Measurements from ENCODE around the gene GLI1.

GLI1 gene

GRCh38 chr12:57464569-57464968, 5.0 kb downstream of the GLI1 start:
- Mint-ChIP-seq H3K27me3 (peaks cover 14% of the 10 kb centered on the region), H3K27ac (peak overlapping the region in 1 of 2 donors; percentile 77), H3K4me3 (peak overlapping the region in 1 of 2 donors; percentile 4), H3K9me3 (no peaks in the 10 kb centered on the region), H3K4me1 (peaks cover 62% of the 10 kb centered on the region)
- DNase-seq (no peak), ATAC-seq (no peak)

- Mint-ChIP-seq H3K27ac (no peak overlapping the region), H3K4me1 (peaks cover 58% of the 10 kb centered on the region), H3K9me3 (no peaks in the 10 kb centered on the region)
Measured at GRCh38 chr12:57465030-57465746, 5.6 kb downstream of the GLI1 start.

GRCh38 chr12:57465747-57466505, 6.3 kb downstream of the GLI1 start:
- peaks cover 4% of the 10 kb centered on the region for H3K27me3 Mint-ChIP-seq
- H3K4me3 Mint-ChIP-seq, result no peak overlapping the region
- no peak overlapping the region for H3K27ac Mint-ChIP-seq
- peaks cover 51% of the 10 kb centered on the region for H3K4me1 Mint-ChIP-seq
- H3K9me3 Mint-ChIP-seq, result no peaks in the 10 kb centered on the region
- no peak for DNase-seq
- no peak for ATAC-seq

More at GRCh38 chr12:57465030-57465746, 5.6 kb downstream of the GLI1 start:
- Mint-ChIP-seq H3K4me3 (no peak overlapping the region), H3K27me3 (peaks cover 12% of the 10 kb centered on the region)
- DNase-seq, result no peak
- no peak for ATAC-seq

- Mint-ChIP-seq H3K4me3 (no peak overlapping the region), H3K27me3 (no peaks in the 10 kb centered on the region), H3K4me1 (peaks cover 51% of the 10 kb centered on the region), H3K27ac (no peak overlapping the region), H3K9me3 (no peaks in the 10 kb centered on the region)
- ATAC-seq (no peak), DNase-seq (no peak)
Measured at GRCh38 chr12:57467212-57467874, 7.8 kb downstream of the GLI1 start.

GRCh38 chr12:57467915-57468314, 8.3 kb downstream of the GLI1 start:
- peaks cover 51% of the 10 kb centered on the region for H3K4me1 Mint-ChIP-seq

GRCh38 chr12:57469296-57470164, 9.9 kb downstream of the GLI1 start:
- Mint-ChIP-seq H3K27me3 (no peaks in the 10 kb centered on the region), H3K4me3 (no peak overlapping the region), H3K9me3 (no peaks in the 10 kb centered on the region), H3K4me1 (peaks cover 51% of the 10 kb centered on the region), H3K27ac (no peak overlapping the region)
- DNase-seq, result no peak
- ATAC-seq, result no peak

More at GRCh38 chr12:57467915-57468314, 8.3 kb downstream of the GLI1 start:
- ATAC-seq (no peak), DNase-seq (no peak)
- no peak overlapping the region for H3K4me3 Mint-ChIP-seq
- no peaks in the 10 kb centered on the region for H3K27me3 Mint-ChIP-seq
- H3K27ac Mint-ChIP-seq, result no peak overlapping the region
- no peaks in the 10 kb centered on the region for H3K9me3 Mint-ChIP-seq

GRCh38 chr12:57470286-57470969, 10.8 kb downstream of the GLI1 start:
- no peak overlapping the region for H3K27ac Mint-ChIP-seq
- ATAC-seq, result peak; percentile 8
- H3K27me3 Mint-ChIP-seq, result no peaks in the 10 kb centered on the region
- DNase-seq, result no peak
- no peaks in the 10 kb centered on the region for H3K9me3 Mint-ChIP-seq
- peaks cover 52% of the 10 kb centered on the region for H3K4me1 Mint-ChIP-seq
- H3K4me3 Mint-ChIP-seq, result no peak overlapping the region

- ATAC-seq (peak; percentile 4), DNase-seq (no peak)
- Mint-ChIP-seq H3K4me3 (no peak overlapping the region), H3K27ac (peak overlapping the region in 1 of 2 donors; percentile 92), H3K9me3 (no peaks in the 10 kb centered on the region), H3K27me3 (no peaks in the 10 kb centered on the region), H3K4me1 (peaks cover 53% of the 10 kb centered on the region)
Measured at GRCh38 chr12:57470970-57471656, 11.5 kb downstream of the GLI1 start.

GRCh38 chr12:57471661-57472060, 12.1 kb downstream of the GLI1 start:
- H3K27ac Mint-ChIP-seq, result peak overlapping the region in 1 of 2 donors; percentile 84
- no peak overlapping the region for H3K4me3 Mint-ChIP-seq
- no peak for DNase-seq
- no peaks in the 10 kb centered on the region for H3K9me3 Mint-ChIP-seq
- H3K27me3 Mint-ChIP-seq, result no peaks in the 10 kb centered on the region
- no peak for ATAC-seq
- H3K4me1 Mint-ChIP-seq, result peaks cover 59% of the 10 kb centered on the region

- Mint-ChIP-seq H3K27me3 (no peaks in the 10 kb centered on the region), H3K4me3 (no peak overlapping the region), H3K4me1 (peaks cover 59% of the 10 kb centered on the region), H3K9me3 (no peaks in the 10 kb centered on the region), H3K27ac (peak overlapping the region in 1 of 2 donors; percentile 84)
- DNase-seq (no peak), ATAC-seq (no peak)
Measured at GRCh38 chr12:57472391-57472790, 12.8 kb downstream of the GLI1 start.

- Mint-ChIP-seq H3K4me3 (no peak overlapping the region), H3K27me3 (no peaks in the 10 kb centered on the region), H3K4me1 (peaks cover 65% of the 10 kb centered on the region), H3K9me3 (no peaks in the 10 kb centered on the region), H3K27ac (no peak overlapping the region)
- DNase-seq (no peak), ATAC-seq (no peak)
Measured at GRCh38 chr12:57473392-57473791, 13.8 kb downstream of the GLI1 start.

GRCh38 chr12:57473886-57474285, 14.3 kb downstream of the GLI1 start:
- Mint-ChIP-seq H3K9me3 (no peaks in the 10 kb centered on the region), H3K4me1 (peaks cover 70% of the 10 kb centered on the region), H3K27me3 (no peaks in the 10 kb centered on the region), H3K4me3 (peak overlapping the region; percentile 71 to 76), H3K27ac (peak overlapping the region in 1 of 2 donors; percentile 95)
- ATAC-seq (no peak), DNase-seq (no peak)

GRCh38 chr12:57474430-57474829, 14.8 kb downstream of the GLI1 start:
- H3K4me1 Mint-ChIP-seq, result peaks cover 75% of the 10 kb centered on the region
- no peaks in the 10 kb centered on the region for H3K27me3 Mint-ChIP-seq
- ATAC-seq (no peak), DNase-seq (no peak)
- H3K4me3 Mint-ChIP-seq, result peak overlapping the region; percentile 71 to 76
- peak overlapping the region; percentile 81 to 95 for H3K27ac Mint-ChIP-seq
- H3K9me3 Mint-ChIP-seq, result no peaks in the 10 kb centered on the region

GRCh38 chr12:57474862-57475261, 15.3 kb downstream of the GLI1 start:
- H3K4me3 Mint-ChIP-seq, result peak overlapping the region; percentile 71 to 76
- no peak overlapping the region for H3K27ac Mint-ChIP-seq
- DNase-seq (no peak), ATAC-seq (no peak)
- no peaks in the 10 kb centered on the region for H3K27me3 Mint-ChIP-seq
- H3K4me1 Mint-ChIP-seq, result peaks cover 80% of the 10 kb centered on the region
- H3K9me3 Mint-ChIP-seq, result no peaks in the 10 kb centered on the region

Measured in stimulated activated naive CD8-positive, alpha-beta T cell treated with anti-CD3 and anti-CD28 coated beads, Interleukin-15, amount 100 ng/mL, for 72 hours (primary cell).